Psoas muscle (tissue), 8 donors: Measurements from ENCODE around the gene TMEM108. TPM values are rescaled to one million over a fixed set of nuclear protein-coding genes. Genes with fewer than 3 reads are reported as not detected.

Source experiments
- ATAC-seq, 4 donors: fragments of 200-7000 bp; cut with Tn5 transposase; one replicate each; pipeline ENCODE4 v1.9.1; 2020; ENCODE audit warnings: moderate library complexity in 3 of 4, mild to moderate bottlenecking in 2 of 4
- DNase-seq, 2 donors: peaks; one replicate each; pipeline ENCODE4 v3.0.0-alpha.2; 2020
- H3K27ac ChIP-seq: fragments of 200-600 bp; one replicate; pipeline ENCODE4 v1.8.0; 2022
- H3K27me3 ChIP-seq, 3 donors: fragments of 200-600 bp in 1 of 3; one replicate each; pipeline versions ENCODE4 v1.6.1 to v1.8.0; 2013 to 2022; ENCODE audit warnings: low read length in 2 of 3, mild to moderate bottlenecking in 2 of 3, moderate library complexity in 1 of 3; ENCODE audit not compliant: insufficient read depth in 3 of 3
- H3K36me3 ChIP-seq, 2 donors: fragments of 200-600 bp in 1 of 2; one replicate each; pipeline versions ENCODE4 v1.6.1 to v1.8.0; 2013 to 2022; ENCODE audit warnings: low read depth in 1 of 2, mild to moderate bottlenecking in 1 of 2, moderate library complexity in 1 of 2; ENCODE audit not compliant: insufficient read depth in 1 of 2
- H3K4me1 ChIP-seq: fragments of 200-600 bp; one replicate; pipeline ENCODE4 v1.8.0; 2022
- H3K4me3 ChIP-seq: fragments of 200-600 bp; one replicate; pipeline ENCODE4 v1.8.0; 2022; ENCODE audit warnings: mild to moderate bottlenecking
- H3K9me3 ChIP-seq: fragments of 200-600 bp; one replicate; pipeline ENCODE4 v1.8.0; 2022
- CTCF ChIP-seq: fragments of 200-600 bp; IDR thresholded peaks from one replicate; pipeline ENCODE4 v1.8.0; 2022; ENCODE audit warnings: antibody characterized with exemption
- WGBS, 3 donors: extraction: QIAGEN DNeasy Blood & Tissue Kit; methylation state at CpG; one replicate each; pipeline versions ENCODE4 v1.1.6 to v1.1.7; 2013; 5-methylcytosine and 5-hydroxymethylcytosine counted together
- intact Hi-C, 2 donors: fragments of 100-400 bp; cut with DNase I; formaldehyde crosslinking; loops; one replicate each; pipeline versions ENCODE4 v1.11.0 to v1.14.2; 2022
- polyA plus RNA-seq, 3 donors: library from polyadenylated mRNA; stranded (reverse); fragments of 200-250 nt; gene quantifications; one replicate each; pipeline ENCODE4 v1.2.3, GENCODE V29; 2013
- total RNA-seq, 4 donors: library from RNA; stranded (reverse); fragmentation: NEBNext Ultra II Directional in 2 of 4; extraction: Animal tissue kit (Norgen Biotek cat#: 25700) in 2 of 4; gene quantifications; one replicate each; pipeline versions ENCODE4 v1.2.1 to v1.2.4, GENCODE V29; 2021 to 2023
- donor health status: healthy with polysubstance abuse.
- donor health status: DM: no; HTN: no; CAD: no; lungs with moderate emphysema.
- donor health status: Bipolar disorder and iron deficiency.
- donor health status: healthy.
- donor health status: DM: yes; HTN: yes; CAD: no.
- donor health status: DM: no; HTN: no; CAD: no.
- donor health status: DM: no; HTN: no; CAD: no.
- donor health status: DM: yes; HTN: yes; CAD: no.

TMEM108 gene
- total and polyA plus RNA-seq, 7 donors, result 2.4 to 10.5 (median 6.5) TPM

GRCh38 chr3:133295199-133295901 is 257.2 kb downstream of the TMEM108 start:
- ATAC-seq (peak; percentile 62 to 75 (median 74)), DNase-seq (no peak)
- Histone ChIP-seq H3K27ac (no peak overlapping the region), H3K4me1 (peaks cover 8% of the 10 kb centered on the region), H3K27me3 (no peaks in the 10 kb centered on the region), H3K9me3 (no peaks in the 10 kb centered on the region), H3K4me3 (no peak overlapping the region), H3K36me3 (no peaks in the 10 kb centered on the region)
- 66 to 71% (median 69%) methylated on average over 4 of the region's 4 CpGs for WGBS, 3 donors
- no peak for TF ChIP-seq CTCF
- intact Hi-C loops, result loop anchor here in 1 of 2 donors (10.0 kb wide), 1 partner anchor 211 kb away; no protein-coding TSS in a partner anchor

- no peaks in the 10 kb centered on the region for H3K36me3 ChIP-seq
- WGBS, 3 donors, result 43 to 65% (median 50%) methylated on average over 6 of the region's 6 CpGs
- H3K4me1 ChIP-seq, result peaks cover 8% of the 10 kb centered on the region
- H3K27ac ChIP-seq, result no peak overlapping the region
- no peak for ATAC-seq
- intact Hi-C loops, result loop anchor here in 1 of 2 donors (10.0 kb wide), 1 partner anchor 211 kb away; no protein-coding TSS in a partner anchor
- H3K27me3 ChIP-seq, result no peaks in the 10 kb centered on the region
- DNase-seq, result no peak
- TF ChIP-seq CTCF, result no peak
- H3K4me3 ChIP-seq, result no peak overlapping the region
- no peaks in the 10 kb centered on the region for H3K9me3 ChIP-seq
Measured at GRCh38 chr3:133295944-133296917, 258.0 kb downstream of the TMEM108 start.

GRCh38 chr3:133296981-133297380 is 258.8 kb downstream of the TMEM108 start:
- no peak for TF ChIP-seq CTCF
- WGBS, 3 donors, result 61 to 86% (median 75%) methylated on average over 5 of the region's 5 CpGs
- DNase-seq (no peak), ATAC-seq (no peak)
- intact Hi-C loops, result loop anchor here in 1 of 2 donors (10.0 kb wide), 1 partner anchor 212 kb away; no protein-coding TSS in a partner anchor
- Histone ChIP-seq H3K27me3 (no peaks in the 10 kb centered on the region), H3K4me1 (peaks cover 8% of the 10 kb centered on the region), H3K27ac (no peak overlapping the region), H3K36me3 (no peaks in the 10 kb centered on the region), H3K4me3 (no peak overlapping the region), H3K9me3 (no peaks in the 10 kb centered on the region)

- TF ChIP-seq CTCF, result no peak
- H3K36me3 ChIP-seq, result no peaks in the 10 kb centered on the region
Measured at GRCh38 chr3:133300102-133300501, 261.9 kb downstream of the TMEM108 start.

More at GRCh38 chr3:133300102-133300501, 261.9 kb downstream of the TMEM108 start:
- Histone ChIP-seq H3K9me3 (no peaks in the 10 kb centered on the region), H3K4me1 (peaks cover 6% of the 10 kb centered on the region), H3K4me3 (no peak overlapping the region), H3K27me3 (no peaks in the 10 kb centered on the region), H3K27ac (no peak overlapping the region)
- DNase-seq (no peak), ATAC-seq (no peak)
- WGBS, 3 donors, result 68 to 73% (median 70%) methylated on average over 4 of the region's 4 CpGs
- intact Hi-C loops, result no loop called here
